OCI-LY1 (cell line): ENCODE measurements around the gene ROBO1.

Source experiments
- CTCF ChIP-seq: fragments of 200-600 bp; sonication (generic), shearing (Covaris generic); IDR thresholded peaks from 2 replicates; pipeline ENCODE4 v1.5.1; 2017; ENCODE audit warnings: mild to moderate bottlenecking, antibody characterized with exemption, low read length, moderate library complexity, mixed read lengths
- EZH2 ChIP-seq: fragments of 200-600 bp; sonication (generic), shearing (Covaris generic); IDR thresholded peaks from 2 replicates; pipeline ENCODE4 v1.8.0; 2017; ENCODE audit warnings: borderline replicate concordance, mixed run types, mild to moderate bottlenecking, antibody characterized with exemption, low read length, moderate library complexity, mixed read lengths

- TF ChIP-seq CTCF = no peak
- TF ChIP-seq EZH2 = no peak
These were observed 928.1 kb downstream of the ROBO1 start for GRCh38 chr3:78839693-78840092.
